Neural cell (in vitro differentiated cells): Measurements from ENCODE around the gene PPFIBP2. TPM values are rescaled to one million over a fixed set of nuclear protein-coding genes. Genes with fewer than 3 reads are reported as not detected.

Source experiments
- H2AFZ ChIP-seq: fragments of 200-600, 300-800 bp; sonication (generic), shearing (Covaris generic); 2 replicates; pipeline ENCODE4 v1.6.0; 2014; ENCODE audit warnings: low read depth, mild to moderate bottlenecking, antibody characterized with exemption, low read length, moderate library complexity
- H3F3A ChIP-seq: fragments of 200-600 bp; shearing (Covaris generic); 2 replicates; pipeline ENCODE4 v1.6.1; 2016; ENCODE audit warnings: mild to moderate bottlenecking, moderate library complexity, mixed read lengths, antibody characterized with exemption, low read length; ENCODE audit not compliant: insufficient read depth, poor library complexity, severe bottlenecking
- H3K27ac ChIP-seq: fragments of 200-600, 300-800 bp; sonication (generic), shearing (Covaris generic); 2 replicates; pipeline ENCODE4 v1.5.1; 2014; ENCODE audit warnings: mild to moderate bottlenecking, low read length, moderate library complexity
- H3K27me3 ChIP-seq: fragments of 300-800, 200-600 bp; sonication (generic), shearing (Covaris generic); 2 replicates; pipeline ENCODE4 v1.6.0; 2014; ENCODE audit warnings: mild to moderate bottlenecking, low read depth, low read length, moderate library complexity; ENCODE audit not compliant: insufficient read depth
- H3K36me3 ChIP-seq: fragments of 300-800, 200-600 bp; sonication (generic), shearing (Covaris generic); 2 replicates; pipeline ENCODE4 v1.5.1; 2014; ENCODE audit warnings: mild to moderate bottlenecking, antibody characterized with exemption, low read length, moderate library complexity; ENCODE audit not compliant: insufficient read depth
- H3K4me2 ChIP-seq: fragments of 300-800, 200-600 bp; sonication (generic), shearing (Covaris generic); 2 replicates; pipeline ENCODE4 v1.6.0; 2014; ENCODE audit warnings: mild to moderate bottlenecking, low read length
- H3K4me3 ChIP-seq: fragments of 300-800, 200-600 bp; sonication (generic), shearing (Covaris generic); 2 replicates; pipeline ENCODE4 v1.5.1; 2014; ENCODE audit warnings: mild to moderate bottlenecking, low read length, moderate library complexity
- H3K79me2 ChIP-seq: fragments of 200-600 bp; shearing (Covaris generic); replicated peaks from 2 replicates; pipeline ENCODE4 v1.6.0; 2014; ENCODE audit warnings: mild to moderate bottlenecking, low read length, moderate library complexity; ENCODE audit not compliant: insufficient read depth
- H3K9ac ChIP-seq: fragments of 300-800, 200-600 bp; sonication (generic), shearing (Covaris generic); 2 replicates; pipeline ENCODE4 v1.6.1; 2016; ENCODE audit warnings: mild to moderate bottlenecking, low read length, mixed read lengths
- H3K9me2 ChIP-seq: fragments of 200-600 bp; shearing (Covaris generic); 2 replicates; pipeline ENCODE4 v1.6.1; 2016; ENCODE audit warnings: mild to moderate bottlenecking, low read length, mixed read lengths; ENCODE audit not compliant: insufficient read depth
- H3K9me3 ChIP-seq: fragments of 200-600, 300-800 bp; sonication (generic), shearing (Covaris generic); 2 replicates; pipeline ENCODE4 v1.6.1; 2016; ENCODE audit warnings: mild to moderate bottlenecking, mixed run types, low read length, moderate library complexity, mixed read lengths
- H4K20me1 ChIP-seq: fragments of 200-600 bp; shearing (Covaris generic); 2 replicates; pipeline ENCODE4 v1.6.1; 2016; ENCODE audit warnings: mild to moderate bottlenecking, mixed run types; ENCODE audit not compliant: insufficient read depth
- CTCF ChIP-seq: fragments of 450-650 bp; IDR thresholded peaks from 2 replicates; pipeline ENCODE4 v1.5.1; 2014; ENCODE audit warnings: antibody characterized with exemption, mild to moderate bottlenecking, moderate library complexity; ENCODE audit not compliant: poor library complexity, severe bottlenecking
- EP300 ChIP-seq: fragments of 450-650 bp; conservative IDR thresholded peaks from 2 replicates; pipeline ENCODE4 v1.6.1; 2014; ENCODE audit warnings: antibody characterized with exemption, mild to moderate bottlenecking, moderate library complexity; ENCODE audit not compliant: poor library complexity, severe bottlenecking
- EZH2 ChIP-seq: fragments of 200-600, 300-800 bp; shearing (Covaris generic), sonication (generic); IDR thresholded peaks from 2 replicates; pipeline ENCODE4 v1.6.1; 2014; ENCODE audit warnings: antibody characterized with exemption, low read length, borderline replicate concordance, mild to moderate bottlenecking; ENCODE audit not compliant: insufficient read depth, poor library complexity, severe bottlenecking
- MXI1 ChIP-seq: fragments of 450-650 bp; conservative IDR thresholded peaks from 2 replicates; pipeline ENCODE4 v1.6.1; 2014; ENCODE audit warnings: antibody characterized with exemption, mild to moderate bottlenecking; ENCODE audit not compliant: poor library complexity, severe bottlenecking
- POLR2AphosphoS5 ChIP-seq: IDR thresholded peaks from 2 replicates; pipeline ENCODE4 v1.6.1; 2012
- RAD21 ChIP-seq: fragments of 450-650 bp; conservative IDR thresholded peaks from 2 replicates; pipeline ENCODE4 v1.6.1; 2014; ENCODE audit warnings: antibody characterized with exemption, mild to moderate bottlenecking, moderate library complexity
- REST ChIP-seq: IDR thresholded peaks from 2 replicates; pipeline ENCODE4 v1.6.1; 2012; ENCODE audit warnings: borderline replicate concordance
- SMC3 ChIP-seq: fragments of 450-650 bp; conservative IDR thresholded peaks from 2 replicates; pipeline ENCODE4 v1.6.1; 2014; ENCODE audit warnings: antibody characterized with exemption, mild to moderate bottlenecking, moderate library complexity; ENCODE audit not compliant: poor library complexity
- TAF1 ChIP-seq: IDR thresholded peaks from 2 replicates; pipeline ENCODE4 v1.6.1; 2012; ENCODE audit warnings: low read depth
- polyA plus RNA-seq: library from polyadenylated mRNA; depleted of rRNA; stranded (reverse); fragments of >200 nt; gene quantifications from 2 replicates; pipeline ENCODE4 v1.2.3, GENCODE V29; 2014

The PPFIBP2 gene
- polyA plus RNA-seq, 1 donor from 2014 or later, result not detected

- H3K4me2 ChIP-seq, result no peak overlapping the region
- H3K9me2 ChIP-seq, result no peaks in the 10 kb centered on the region
- H3K36me3 ChIP-seq, result no peaks in the 10 kb centered on the region
- H3K27ac ChIP-seq, result no peak overlapping the region
- H3F3A ChIP-seq, result no peaks in the 10 kb centered on the region
- H3K27me3 ChIP-seq, result no peaks in the 10 kb centered on the region
- no peak overlapping the region for H3K4me3 ChIP-seq
- no peak overlapping the region for H3K9ac ChIP-seq
- no peaks in the 10 kb centered on the region for H3K9me3 ChIP-seq
- no peaks in the 10 kb centered on the region for H4K20me1 ChIP-seq
- no peaks in the 10 kb centered on the region for H3K79me2 ChIP-seq
- TF ChIP-seq EZH2 (no peak), MXI1 (no peak), SMC3 (no peak), REST (no peak), POLR2AphosphoS5 (no peak), RAD21 (no peak), TAF1 (no peak), CTCF (no peak), EP300 (no peak)
- H2AFZ ChIP-seq, result no peak overlapping the region
Measured at GRCh38 chr11:7617032-7617431, 103.2 kb downstream of the PPFIBP2 start.

- Histone ChIP-seq H3K27ac (no peak overlapping the region), H3K4me2 (no peak overlapping the region), H3K9ac (no peak overlapping the region), H3K79me2 (no peaks in the 10 kb centered on the region), H3K27me3 (no peaks in the 10 kb centered on the region), H3K9me2 (no peaks in the 10 kb centered on the region), H3K9me3 (no peaks in the 10 kb centered on the region), H2AFZ (no peak overlapping the region), H3F3A (no peaks in the 10 kb centered on the region), H3K36me3 (no peaks in the 10 kb centered on the region), H3K4me3 (no peak overlapping the region), H4K20me1 (no peaks in the 10 kb centered on the region)
- TF ChIP-seq EZH2 (no peak), EP300 (no peak), POLR2AphosphoS5 (no peak), MXI1 (no peak), SMC3 (no peak), CTCF (no peak), RAD21 (no peak), REST (no peak), TAF1 (no peak)
Measured at GRCh38 chr11:7619322-7619721, 105.5 kb downstream of the PPFIBP2 start.
